MM.1S (cell line): ENCODE measurements around the gene IGFBP5.

Experiments used
- DNase-seq: peaks from one replicate; pipeline ENCODE4 v3.0.0-alpha.2; 2015
- H2AFZ ChIP-seq: fragments of 300-600 bp; sonication (generic); 2 replicates; pipeline ENCODE4 v1.6.0; 2016; ENCODE audit warnings: antibody characterized with exemption, low read length
- H3F3A ChIP-seq: fragments of 300-600 bp; sonication (generic); 2 replicates; pipeline ENCODE4 v1.6.1; 2016; ENCODE audit warnings: mild to moderate bottlenecking, antibody characterized with exemption, low read length, moderate library complexity, mixed read lengths; ENCODE audit not compliant: insufficient read depth
- H3K27ac ChIP-seq: fragments of 300-600 bp; sonication (generic); 2 replicates; pipeline ENCODE4 v1.5.1; 2016; ENCODE audit warnings: mild to moderate bottlenecking, low read length
- H3K27me3 ChIP-seq: fragments of 300-600 bp; sonication (generic); replicated peaks from 2 replicates; pipeline ENCODE4 v1.6.0; 2016; ENCODE audit warnings: low read length; ENCODE audit not compliant: insufficient read depth
- H3K36me3 ChIP-seq: fragments of 300-600 bp; sonication (generic); replicated peaks from 2 replicates; pipeline ENCODE4 v1.6.1; 2016; ENCODE audit warnings: mild to moderate bottlenecking, low read length, mixed read lengths; ENCODE audit not compliant: insufficient read depth
- H3K4me1 ChIP-seq: fragments of 300-600 bp; sonication (generic); 2 replicates; pipeline ENCODE4 v1.6.1; 2016; ENCODE audit warnings: low read length, mixed read lengths
- H3K4me2 ChIP-seq: fragments of 300-600 bp; sonication (generic); 2 replicates; pipeline ENCODE4 v1.6.0; 2016; ENCODE audit warnings: low read depth, low read length
- H3K4me3 ChIP-seq: fragments of 300-600 bp; sonication (generic); 2 replicates; pipeline ENCODE4 v1.5.1; 2016; ENCODE audit warnings: low read length, mixed read lengths
- H3K79me2 ChIP-seq: fragments of 300-600 bp; sonication (generic); 2 replicates; pipeline ENCODE4 v1.6.1; 2016; ENCODE audit warnings: mixed run types, low read length, mixed read lengths
- H3K9ac ChIP-seq: fragments of 300-600 bp; sonication (generic); 2 replicates; pipeline ENCODE4 v1.6.1; 2016; ENCODE audit warnings: low read length, mixed read lengths
- H3K9me2 ChIP-seq: fragments of 300-600 bp; sonication (generic); replicated peaks from 2 replicates; pipeline ENCODE4 v1.6.1; 2016; ENCODE audit warnings: mild to moderate bottlenecking, low read length, mixed read lengths; ENCODE audit not compliant: insufficient read depth
- H3K9me3 ChIP-seq: fragments of 300-600 bp; sonication (generic); replicated peaks from 2 replicates; pipeline ENCODE4 v1.6.1; 2016; ENCODE audit warnings: mild to moderate bottlenecking, low read length, mixed read lengths; ENCODE audit not compliant: insufficient read depth
- H4K20me1 ChIP-seq: fragments of 300-600 bp; sonication (generic); 2 replicates; pipeline ENCODE4 v1.6.1; 2016; ENCODE audit warnings: mild to moderate bottlenecking, low read length, moderate library complexity, mixed read lengths; ENCODE audit not compliant: insufficient read depth
- CTCF ChIP-seq: fragments of 300-600 bp; sonication (generic); IDR thresholded peaks from 2 replicates; pipeline ENCODE4 v1.5.1; 2016; ENCODE audit warnings: antibody characterized with exemption, low read length, mixed read lengths
- EZH2 ChIP-seq: fragments of 300-600 bp; sonication (generic); optimal IDR thresholded peaks from 2 replicates; pipeline ENCODE3; 2017; ENCODE audit warnings: low read depth, mild to moderate bottlenecking, antibody characterized with exemption, low read length, mixed read lengths
- EZH2phosphoT487 ChIP-seq: fragments of 300-600 bp; sonication (generic); IDR thresholded peaks from 2 replicates; pipeline ENCODE4 v1.6.1; 2018; ENCODE audit warnings: antibody characterized with exemption, low read length

IGFBP5 gene

GRCh38 chr2:216720722-216721121 is 25.4 kb upstream of the IGFBP5 start:
- H2AFZ ChIP-seq, result no peak overlapping the region
- H3K9me3 ChIP-seq, result no peaks in the 10 kb centered on the region
- no peaks in the 10 kb centered on the region for H3K36me3 ChIP-seq
- H3K9ac ChIP-seq, result no peak overlapping the region
- no peaks in the 10 kb centered on the region for H3F3A ChIP-seq
- H3K4me3 ChIP-seq, result no peak overlapping the region
- DNase-seq, result no peak
- H3K9me2 ChIP-seq, result no peaks in the 10 kb centered on the region
- H3K79me2 ChIP-seq, result no peaks in the 10 kb centered on the region
- TF ChIP-seq EZH2phosphoT487 (no peak), CTCF (no peak), EZH2 (no peak)
- H3K27ac ChIP-seq, result no peak overlapping the region
- H3K4me1 ChIP-seq, result no peaks in the 10 kb centered on the region
- no peaks in the 10 kb centered on the region for H3K27me3 ChIP-seq
- H3K4me2 ChIP-seq, result no peak overlapping the region
- no peaks in the 10 kb centered on the region for H4K20me1 ChIP-seq

- no peaks in the 10 kb centered on the region for H3K9me3 ChIP-seq
- no peaks in the 10 kb centered on the region for H3F3A ChIP-seq
- no peak overlapping the region for H2AFZ ChIP-seq
- H3K27ac ChIP-seq, result no peak overlapping the region
- H4K20me1 ChIP-seq, result no peaks in the 10 kb centered on the region
- no peaks in the 10 kb centered on the region for H3K9me2 ChIP-seq
- TF ChIP-seq EZH2 (no peak), EZH2phosphoT487 (no peak), CTCF (no peak)
- DNase-seq, result no peak
- no peaks in the 10 kb centered on the region for H3K27me3 ChIP-seq
- H3K9ac ChIP-seq, result no peak overlapping the region
- H3K36me3 ChIP-seq, result no peaks in the 10 kb centered on the region
- no peaks in the 10 kb centered on the region for H3K79me2 ChIP-seq
- no peaks in the 10 kb centered on the region for H3K4me1 ChIP-seq
- H3K4me3 ChIP-seq, result no peak overlapping the region
- H3K4me2 ChIP-seq, result no peak overlapping the region
These were observed 22.7 kb upstream of the IGFBP5 start for GRCh38 chr2:216717907-216718615.

- no peak overlapping the region for H3K4me3 ChIP-seq
- no peaks in the 10 kb centered on the region for H3K9me3 ChIP-seq
- H3K4me1 ChIP-seq, result no peaks in the 10 kb centered on the region
- H3K27ac ChIP-seq, result no peak overlapping the region
- H2AFZ ChIP-seq, result no peak overlapping the region
- H3K27me3 ChIP-seq, result no peaks in the 10 kb centered on the region
- H3K9me2 ChIP-seq, result no peaks in the 10 kb centered on the region
- no peaks in the 10 kb centered on the region for H4K20me1 ChIP-seq
- DNase-seq, result no peak
- H3K36me3 ChIP-seq, result no peaks in the 10 kb centered on the region
- no peaks in the 10 kb centered on the region for H3K79me2 ChIP-seq
- no peak overlapping the region for H3K4me2 ChIP-seq
- TF ChIP-seq CTCF, result no peak
- no peak for TF ChIP-seq EZH2
- TF ChIP-seq EZH2phosphoT487, result no peak
- H3K9ac ChIP-seq, result no peak overlapping the region
- no peaks in the 10 kb centered on the region for H3F3A ChIP-seq
These were observed 22.1 kb upstream of the IGFBP5 start for GRCh38 chr2:216717491-216717901.
